Hematopoietic multipotent progenitor cell treated with erythropoietin and hydrocortisone succinate and interleukin-3 and kit ligand, for 4 days (in vitro differentiated cells): Measurements from ENCODE around the gene NDRG3.
A peak's percentile ranks its signal among the peaks of the same experiment; 100 is the strongest.

Experiments
- DNase-seq: peaks from one replicate; pipeline ENCODE4 v3.0.0-alpha.2; 2015

The NDRG3 gene

GRCh38 chr20:36604952-36605398 is 140.9 kb downstream of the NDRG3 start:
- peak; percentile 76 for DNase-seq
